ENCODE data around the gene PLPP3. TPM values are rescaled to one million over a fixed set of nuclear protein-coding genes. Genes with fewer than 3 reads are reported as not detected.
"Not testable (repeated sequence)": the region's sequence is repeated elsewhere in the genome, so short reads cannot be mapped to it uniquely, and the experiment has no call there.

Gene PLPP3
- total RNA-seq, 1 donor from 2014 or later: 101 TPM

GRCh38 chr1:56617141-56617540, 37.8 kb upstream of the PLPP3 start:
- H3K27ac ChIP-seq (replicated peaks): no peak overlapping the region
- no peak for TF ChIP-seq CTCF (IDR thresholded peaks at IDR 0.05; ENCODE audit: borderline replicate concordance)
- peaks cover 4% of the 10 kb centered on the region for H3K9me3 ChIP-seq (replicated peaks)
- H3K36me3 ChIP-seq: no peaks in the 10 kb centered on the region
- intact Hi-C loops (cut with micrococcal nuclease): no loop called here
- H3K27me3 ChIP-seq (ENCODE audit: low read depth): no peaks in the 10 kb centered on the region
- no peaks in the 10 kb centered on the region for H3K4me1 ChIP-seq
- H3K4me3 ChIP-seq: no peak overlapping the region
- DNase-seq: no peak

GRCh38 chr1:56610770-56611169, 31.4 kb upstream of the PLPP3 start:
- H3K4me3 ChIP-seq; DNase-seq; H3K4me1 ChIP-seq; H3K36me3 ChIP-seq; intact Hi-C loops (cut with micrococcal nuclease); H3K27ac ChIP-seq (replicated peaks); H3K27me3 ChIP-seq (ENCODE audit: low read depth); H3K9me3 ChIP-seq (replicated peaks): not testable (repeated sequence)

- H3K4me1 ChIP-seq; H3K36me3 ChIP-seq; H3K9me3 ChIP-seq (replicated peaks); H3K4me3 ChIP-seq; H3K27ac ChIP-seq (replicated peaks); intact Hi-C loops (cut with micrococcal nuclease); DNase-seq; H3K27me3 ChIP-seq (ENCODE audit: low read depth): not testable (repeated sequence)
Observed at GRCh38 chr1:56610097-56610496, 30.7 kb upstream of the PLPP3 start.

- DNase-seq; H3K4me1 ChIP-seq; H3K27ac ChIP-seq (replicated peaks); H3K4me3 ChIP-seq; H3K36me3 ChIP-seq; H3K9me3 ChIP-seq (replicated peaks); H3K27me3 ChIP-seq (ENCODE audit: low read depth); intact Hi-C loops (cut with micrococcal nuclease): not testable (repeated sequence)
Observed at GRCh38 chr1:56595397-56596191, 16.2 kb upstream of the PLPP3 start.

GRCh38 chr1:56591909-56592308, 12.5 kb upstream of the PLPP3 start:
- Histone ChIP-seq H3K27me3 (ENCODE audit: low read depth) (no peaks in the 10 kb centered on the region), H3K36me3 (no peaks in the 10 kb centered on the region), H3K4me3 (no peak overlapping the region), H3K4me1 (no peaks in the 10 kb centered on the region), H3K9me3 (replicated peaks) (no peaks in the 10 kb centered on the region), H3K27ac (replicated peaks) (no peak overlapping the region)
- intact Hi-C loops (cut with micrococcal nuclease): no loop called here
- DNase-seq: no peak
- no peak for TF ChIP-seq CTCF (IDR thresholded peaks at IDR 0.05; ENCODE audit: borderline replicate concordance)

GRCh38 chr1:56590520-56591011, 11.2 kb upstream of the PLPP3 start:
- intact Hi-C loops (cut with micrococcal nuclease): no loop called here
- Histone ChIP-seq H3K27me3 (ENCODE audit: low read depth) (no peaks in the 10 kb centered on the region), H3K27ac (replicated peaks) (no peak overlapping the region), H3K9me3 (replicated peaks) (no peaks in the 10 kb centered on the region), H3K36me3 (no peaks in the 10 kb centered on the region), H3K4me1 (no peaks in the 10 kb centered on the region), H3K4me3 (no peak overlapping the region)
- no peak for DNase-seq
- TF ChIP-seq CTCF (IDR thresholded peaks at IDR 0.05; ENCODE audit: borderline replicate concordance): no peak

- Histone ChIP-seq H3K4me1 (no peaks in the 10 kb centered on the region), H3K27me3 (ENCODE audit: low read depth) (no peaks in the 10 kb centered on the region), H3K36me3 (no peaks in the 10 kb centered on the region), H3K9me3 (replicated peaks) (no peaks in the 10 kb centered on the region), H3K27ac (replicated peaks) (no peak overlapping the region), H3K4me3 (no peak overlapping the region)
- TF ChIP-seq CTCF (IDR thresholded peaks at IDR 0.05; ENCODE audit: borderline replicate concordance): no peak
- intact Hi-C loops (cut with micrococcal nuclease): loop anchor here (10.0 kb wide), 1 partner anchor 1215 kb away; no protein-coding TSS in a partner anchor
- no peak for DNase-seq
Observed at GRCh38 chr1:56589369-56589768, 10.0 kb upstream of the PLPP3 start.

All from left ventricle myocardium inferior (tissue), 1 donor.